ENCODE measurements around the gene SAMD9L. TPM values are rescaled to one million over a fixed set of nuclear protein-coding genes. Genes with fewer than 3 reads are reported as not detected.

SAMD9L gene
- total and polyA plus RNA-seq, 2 donors (not counting 1 experiment from before 2014, with no cell fraction given) = 20.2 to 45.8 TPM

GRCh38 chr7:93178213-93178612 is 30.0 kb upstream of the SAMD9L start:
- no peaks in the 10 kb centered on the region for H3K9me3 Mint-ChIP-seq (ENCODE audit: insufficient read depth)
- DNase-seq (no peak), ATAC-seq (ENCODE audit: low read depth) (no peak)
- no peaks in the 10 kb centered on the region for H3K36me3 ChIP-seq (replicated peaks in 1 of 2; ENCODE audit: control extremely low read depth in 1 of 2, control insufficient read depth in 1 of 2, extremely low read depth in 1 of 2, insufficient read depth in 2 of 2, low read length in 1 of 2)
- CTCF ChIA-PET = no interaction called here
- no peak overlapping the region for H2AFZ ChIP-seq (ENCODE audit: insufficient read depth, low read depth, low read length, poor library complexity, severe bottlenecking)
- no peaks in the 10 kb centered on the region for H3K79me2 ChIP-seq (ENCODE audit: control insufficient read depth, insufficient read depth, low read length)
- peaks cover 19% of the 10 kb centered on the region for H3K27me3 Mint-ChIP-seq
- H3K9me3 ChIP-seq (ENCODE audit: control extremely low read depth in 1 of 3, control insufficient read depth in 2 of 3, insufficient read depth in 1 of 3, low read length in 2 of 3) = no peaks in the 10 kb centered on the region
- no peak overlapping the region for H3K4me2 ChIP-seq (replicated peaks; ENCODE audit: low read depth, low read length, poor library complexity, severe bottlenecking)
- peaks cover 0 to 7% (median 2%) of the 10 kb centered on the region in 4 experiments for H3K27me3 ChIP-seq (replicated peaks in 1 of 4; ENCODE audit: control extremely low read depth in 1 of 4, control insufficient read depth in 3 of 4, insufficient read depth in 4 of 4, low read length in 3 of 4)
- H3K27ac ChIP-seq (ENCODE audit: low read length in 2 of 2) = no peak overlapping the region
- intact Hi-C loops (cut with micrococcal nuclease) = no loop called here
- no peak overlapping the region for H3K27ac Mint-ChIP-seq
- H3K4me3 ChIP-seq (ENCODE audit: control extremely low read depth in 1 of 5, extremely low read depth in 1 of 5, insufficient read depth in 1 of 5, low read depth in 2 of 5, low read length in 4 of 5) = no peak overlapping the region
- POLR2A ChIA-PET = no interaction called here
- H3K4me3 Mint-ChIP-seq = no peak overlapping the region
- no peak overlapping the region for H3K9ac ChIP-seq (ENCODE audit: low read length)
- no peak for TF ChIP-seq CTCF (IDR thresholded peaks at IDR 0.05)
- no peak for TF ChIP-seq EZH2 (IDR thresholded peaks at IDR 0.05; ENCODE audit: borderline replicate concordance, insufficient read depth, low read depth, low read length, poor library complexity, severe bottlenecking)
- no CpG with 5 or more reads among the region's 3 CpGs for WGBS (ENCODE audit: insufficient coverage)
- H4K20me1 ChIP-seq (ENCODE audit: control insufficient read depth, insufficient read depth, low read length, poor library complexity, severe bottlenecking) = no peaks in the 10 kb centered on the region
- H3K4me1 Mint-ChIP-seq = no peaks in the 10 kb centered on the region
- H3K4me1 ChIP-seq (ENCODE audit: control insufficient read depth in 2 of 2, insufficient read depth in 2 of 2, low read length in 2 of 2) = no peaks in the 10 kb centered on the region

- WGBS (ENCODE audit: insufficient coverage) = 80% methylated on average over 2 of the region's 2 CpGs
- H3K4me2 ChIP-seq (replicated peaks; ENCODE audit: low read depth, low read length, poor library complexity, severe bottlenecking) = no peak overlapping the region
- no peak overlapping the region for H3K27ac ChIP-seq (ENCODE audit: low read length in 2 of 2)
- H3K36me3 ChIP-seq (replicated peaks in 1 of 2; ENCODE audit: control extremely low read depth in 1 of 2, control insufficient read depth in 1 of 2, extremely low read depth in 1 of 2, insufficient read depth in 2 of 2, low read length in 1 of 2) = no peaks in the 10 kb centered on the region
- intact Hi-C loops (cut with micrococcal nuclease) = no loop called here
- H3K27me3 Mint-ChIP-seq = peaks cover 12% of the 10 kb centered on the region
- peaks cover 0 to 3% (median 1%) of the 10 kb centered on the region in 3 donors for H3K9me3 ChIP-seq (ENCODE audit: control extremely low read depth in 1 of 3, control insufficient read depth in 2 of 3, insufficient read depth in 1 of 3, low read length in 2 of 3)
- ChIA-PET CTCF (no interaction called here), POLR2A (no interaction called here)
- no peak for TF ChIP-seq EZH2 (IDR thresholded peaks at IDR 0.05; ENCODE audit: borderline replicate concordance, insufficient read depth, low read depth, low read length, poor library complexity, severe bottlenecking)
- TF ChIP-seq CTCF (IDR thresholded peaks at IDR 0.05) = no peak
- H3K79me2 ChIP-seq (ENCODE audit: control insufficient read depth, insufficient read depth, low read length) = no peaks in the 10 kb centered on the region
- H3K27me3 ChIP-seq (replicated peaks in 1 of 4; ENCODE audit: control extremely low read depth in 1 of 4, control insufficient read depth in 3 of 4, insufficient read depth in 4 of 4, low read length in 3 of 4) = peaks cover 0 to 7% (median 2%) of the 10 kb centered on the region in 4 experiments
- no peak overlapping the region for H3K9ac ChIP-seq (ENCODE audit: low read length)
- no peaks in the 10 kb centered on the region for H4K20me1 ChIP-seq (ENCODE audit: control insufficient read depth, insufficient read depth, low read length, poor library complexity, severe bottlenecking)
- H2AFZ ChIP-seq (ENCODE audit: insufficient read depth, low read depth, low read length, poor library complexity, severe bottlenecking) = no peak overlapping the region
- no peak overlapping the region for H3K4me3 Mint-ChIP-seq
- H3K4me1 ChIP-seq (ENCODE audit: control insufficient read depth in 2 of 2, insufficient read depth in 2 of 2, low read length in 2 of 2) = no peaks in the 10 kb centered on the region
- H3K4me1 Mint-ChIP-seq = no peaks in the 10 kb centered on the region
- H3K27ac Mint-ChIP-seq = no peak overlapping the region
- DNase-seq (no peak), ATAC-seq (ENCODE audit: low read depth) (no peak)
- H3K4me3 ChIP-seq (ENCODE audit: control extremely low read depth in 1 of 5, extremely low read depth in 1 of 5, insufficient read depth in 1 of 5, low read depth in 2 of 5, low read length in 4 of 5) = no peak overlapping the region
- H3K9me3 Mint-ChIP-seq (ENCODE audit: insufficient read depth) = peaks cover 2% of the 10 kb centered on the region
Measured at GRCh38 chr7:93176992-93177580, 28.9 kb upstream of the SAMD9L start.
